Cardiac fibroblast (primary cell): Measurements from ENCODE around the gene CBL.

Experiments used
- DNase-seq, 2 donors: peaks; one replicate each; pipeline versions ENCODE4 v3.0.0 to v3.0.0-alpha.2; 2010; ENCODE audit warnings: low read depth in 2 of 2
- H3K4me3 ChIP-seq, 2 donors: replicated peaks in 1 of 2; 1 replicate in 1 of 2; 2 replicates in 1 of 2; pipeline ENCODE4 v1.5.1; 2011; ENCODE audit warnings: low read depth in 2 of 2, low read length in 2 of 2, mild to moderate bottlenecking in 2 of 2, moderate library complexity in 1 of 2
- CTCF ChIP-seq: IDR thresholded peaks from one replicate; pipeline ENCODE4 v1.5.1; 2011; ENCODE audit warnings: low read depth, mild to moderate bottlenecking, low read length, inconsistent platforms

CBL gene

DNA sequence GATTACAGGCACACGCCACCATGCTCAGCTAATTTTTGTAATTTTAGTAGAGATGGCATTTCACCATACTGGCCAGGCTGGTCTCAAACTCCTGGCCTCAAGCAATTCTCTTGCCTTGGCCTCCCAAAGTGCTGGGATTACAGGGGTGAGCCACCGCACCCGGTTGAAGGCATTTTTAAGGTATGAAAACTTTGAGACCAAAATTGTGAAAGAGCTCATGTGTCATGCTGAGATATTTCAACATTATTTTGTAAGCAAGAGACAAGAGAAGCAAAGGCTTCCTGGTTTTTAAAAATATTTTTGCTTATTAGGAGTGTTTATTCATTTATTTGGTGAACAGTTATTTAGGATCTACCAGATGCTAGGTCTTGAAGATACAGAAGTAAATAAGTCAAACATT is 14.0 kb upstream of the CBL start:
- peak; percentile 21 to 54 for DNase-seq
- no peak overlapping the region for H3K4me3 ChIP-seq

GRCh38 chr11:119193001-119193400 is 13.1 kb upstream of the CBL start:
- H3K4me3 ChIP-seq: no peak overlapping the region
- no peak for TF ChIP-seq CTCF
- no peak for DNase-seq

More for the DNA sequence above, 14.0 kb upstream of the CBL start:
- TF ChIP-seq CTCF: no peak

DNA sequence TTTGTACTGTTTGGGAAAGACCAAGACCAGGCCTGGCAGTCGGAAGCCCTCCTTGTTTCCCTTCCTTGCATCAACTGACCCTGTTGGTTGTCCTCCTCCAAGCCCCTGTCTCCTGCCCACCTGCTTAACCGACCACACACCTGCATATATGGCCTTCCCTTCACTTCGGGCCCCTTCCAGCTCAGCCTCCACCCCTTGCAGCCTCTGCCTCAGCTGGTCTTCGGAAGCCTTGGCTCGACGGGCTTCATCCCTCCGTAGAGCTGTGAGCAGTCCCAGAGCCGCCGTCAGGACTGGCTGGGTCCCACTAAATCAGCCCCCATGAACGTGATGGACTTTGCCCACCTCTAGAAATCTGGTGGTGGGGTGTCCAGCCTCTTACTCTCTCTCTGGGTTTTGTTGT is 12.5 kb upstream of the CBL start:
- TF ChIP-seq CTCF: no peak
- H3K4me3 ChIP-seq: no peak overlapping the region

GRCh38 chr11:119194811-119195440 is 11.2 kb upstream of the CBL start:
- DNase-seq: no peak
- TF ChIP-seq CTCF: no peak
- H3K4me3 ChIP-seq: no peak overlapping the region

More for the DNA sequence above, 12.5 kb upstream of the CBL start:
- DNase-seq: no peak

DNA sequence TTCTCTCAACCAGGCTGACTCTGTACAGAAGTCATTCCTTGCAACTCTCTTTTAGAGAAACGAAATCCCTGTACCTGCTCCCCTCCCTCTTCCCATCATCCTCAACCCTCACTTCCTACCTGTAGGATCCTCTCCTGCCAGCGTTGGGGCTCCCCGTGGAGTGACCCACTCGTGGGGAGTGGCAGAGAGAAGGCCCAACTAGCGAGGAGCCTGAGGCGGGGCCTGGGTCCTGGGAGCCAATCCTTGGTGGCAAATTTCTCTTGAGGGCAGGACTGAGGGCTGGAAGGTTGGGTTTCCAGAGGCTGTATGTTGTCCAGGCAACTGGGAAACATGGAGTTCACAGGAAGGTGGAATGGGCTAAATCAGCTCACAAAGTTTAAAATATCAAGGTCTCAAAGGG is 10.5 kb upstream of the CBL start:
- no peak overlapping the region for H3K4me3 ChIP-seq
- TF ChIP-seq CTCF: no peak
- peak; percentile 62 to 75 for DNase-seq

DNA sequence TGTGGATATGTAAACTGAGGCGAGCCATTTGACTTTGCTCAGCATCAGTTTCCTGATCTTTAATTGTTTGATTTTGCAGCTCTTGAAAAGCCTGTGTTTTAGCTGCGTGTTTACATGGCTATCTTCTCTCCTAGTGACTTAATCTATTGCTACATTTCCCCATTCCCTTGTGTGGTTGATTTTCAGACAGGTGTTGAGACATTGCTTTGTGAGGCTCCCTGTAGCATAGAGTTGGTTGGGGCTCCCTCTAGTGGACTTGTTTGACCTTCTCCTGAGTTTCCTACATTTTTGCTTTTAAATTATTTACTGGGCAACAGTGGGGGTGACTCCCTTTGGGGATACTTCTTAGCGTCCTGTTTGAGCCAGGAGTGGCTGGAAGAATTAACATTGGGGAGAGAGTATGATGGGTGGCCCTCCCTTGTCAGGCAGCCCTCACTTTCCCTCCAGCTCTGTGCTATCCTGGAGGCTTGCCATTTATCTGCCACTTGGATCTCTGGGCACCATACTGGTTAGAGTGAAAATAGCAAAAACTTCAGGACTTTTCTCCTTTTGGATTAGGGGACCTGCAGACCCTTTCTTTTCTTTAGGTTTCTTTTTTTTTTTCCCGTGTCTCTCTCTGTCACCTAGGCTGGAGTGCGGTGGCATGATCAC is 9.2 kb upstream of the CBL start:
- peak; percentile 73 for TF ChIP-seq CTCF
- DNase-seq: peak; percentile 91 to 94
- no peak overlapping the region for H3K4me3 ChIP-seq
